GM18505 (cell line): ENCODE results near the gene FAM168B.
A peak's percentile ranks its signal among the peaks of the same experiment; 100 is the strongest.
"Not testable (repeated sequence)": the region's sequence is repeated elsewhere in the genome, so short reads cannot be mapped to it uniquely, and the experiment has no call there.

Source experiments
- ATAC-seq: cut with Tn5 transposase; IDR thresholded peaks from one replicate; pipeline ENCODE4 v1.9.1; 2021; ENCODE audit not compliant: unreplicated experiment
- POLR2A ChIP-seq: IDR thresholded peaks from 4 replicates; pipeline ENCODE4 v1.6.1; 2011; ENCODE audit warnings: borderline replicate concordance; ENCODE audit not compliant: insufficient read depth, insufficient read length; ENCODE audit errors: extremely low read depth

FAM168B gene

GRCh38 chr2:131113566-131114227 is 20.4 kb upstream of the FAM168B start:
- no peak for ATAC-seq
- no peak for TF ChIP-seq POLR2A

- no peak for ATAC-seq
- no peak for TF ChIP-seq POLR2A
Measured at GRCh38 chr2:131112529-131112928, 19.3 kb upstream of the FAM168B start.

- TF ChIP-seq POLR2A: peak; percentile 12
Measured at GRCh38 chr2:131105950-131106801, 12.9 kb upstream of the FAM168B start.

GRCh38 chr2:131105156-131105949 is 12.1 kb upstream of the FAM168B start, which contains the start of gene PLEKHB2:
Gene PLEKHB2 (plus strand): TSS chr2:131105336. CDS start chr2:131120942, 15,606 bp downstream.
- TF ChIP-seq POLR2A: peak; percentile 91
- ATAC-seq: peak; percentile 74

More at GRCh38 chr2:131105950-131106801, 12.9 kb upstream of the FAM168B start:
- ATAC-seq: peak; percentile 31

- no peak for TF ChIP-seq POLR2A
- peak; percentile 70 for ATAC-seq
Measured at GRCh38 chr2:131104487-131105155, 11.4 kb upstream of the FAM168B start.

GRCh38 chr2:131103165-131103564 is 9.9 kb upstream of the FAM168B start:
- TF ChIP-seq POLR2A: no peak
- ATAC-seq: no peak

GRCh38 chr2:131094463-131095281 is 1.4 kb upstream of the FAM168B start:
- no peak for ATAC-seq
- TF ChIP-seq POLR2A: no peak

- peak; percentile 69 for ATAC-seq
- no peak for TF ChIP-seq POLR2A
Measured at GRCh38 chr2:131093696-131094462, 619 bp upstream of the FAM168B start.

- ATAC-seq: no peak
- TF ChIP-seq POLR2A: no peak
Measured at GRCh38 chr2:131092458-131093005, 728 bp downstream of the FAM168B start.

GRCh38 chr2:131085646-131086045 is 7.6 kb downstream of the FAM168B start:
- TF ChIP-seq POLR2A: no peak
- ATAC-seq: no peak

- no peak for TF ChIP-seq POLR2A
- no peak for ATAC-seq
Measured at GRCh38 chr2:131081190-131081589, 12.1 kb downstream of the FAM168B start.

GRCh38 chr2:131079931-131080330 is 13.3 kb downstream of the FAM168B start:
- ATAC-seq: not testable (repeated sequence)

- TF ChIP-seq POLR2A: no peak
- ATAC-seq: no peak
Measured at GRCh38 chr2:131077966-131078365, 15.3 kb downstream of the FAM168B start.
